AG09309 (cell line): ENCODE data around the gene DPH2.

Experiments used
- DNase-seq: peaks from one replicate; pipeline ENCODE4 v3.0.0-alpha.2; 2010; ENCODE audit warnings: low read depth
- H3K4me3 ChIP-seq: 2 replicates; pipeline ENCODE4 v1.5.1; 2011; ENCODE audit warnings: mild to moderate bottlenecking, low read depth, low read length, moderate library complexity; ENCODE audit not compliant: control insufficient read depth
- CTCF ChIP-seq: IDR thresholded peaks from 2 replicates; pipeline ENCODE4 v1.5.1; 2011; ENCODE audit warnings: mild to moderate bottlenecking, low read depth, low read length, inconsistent platforms; ENCODE audit not compliant: insufficient read depth, control insufficient read depth; ENCODE audit errors: missing control alignments

The DPH2 gene

GRCh38 chr1:43992232-43992995, 22.6 kb downstream of the DPH2 start:
- TF ChIP-seq CTCF, result no peak
- H3K4me3 ChIP-seq, result peak overlapping the region; percentile 55

GRCh38 chr1:43993206-43993914, 23.6 kb downstream of the DPH2 start:
- TF ChIP-seq CTCF, result no peak
- no peak overlapping the region for H3K4me3 ChIP-seq
- DNase-seq, result no peak

More at GRCh38 chr1:43992232-43992995, 22.6 kb downstream of the DPH2 start:
- DNase-seq, result no peak

GRCh38 chr1:43994071-43994470, 24.3 kb downstream of the DPH2 start:
- TF ChIP-seq CTCF, result no peak
- no peak for DNase-seq
- H3K4me3 ChIP-seq, result no peak overlapping the region

- peak; percentile 43 for TF ChIP-seq CTCF
- no peak overlapping the region for H3K4me3 ChIP-seq
- DNase-seq, result no peak
Observed at GRCh38 chr1:43994794-43995790, 25.3 kb downstream of the DPH2 start.

GRCh38 chr1:43995984-43996732, 26.3 kb downstream of the DPH2 start:
- DNase-seq, result no peak
- no peak for TF ChIP-seq CTCF

More at GRCh38 chr1:43995984-43996732, 26.3 kb downstream of the DPH2 start:
- H3K4me3 ChIP-seq, result no peak overlapping the region
